ENCODE results near the gene UTS2B. TPM values are rescaled to one million over a fixed set of nuclear protein-coding genes. Genes with fewer than 3 reads are reported as not detected.

The UTS2B gene
- total and polyA plus RNA-seq, 10 of the 15 experiments (the other 5 are each of a cell fraction or from before 2014, with no cell fraction given): 0.15 to 0.72 (median 0.44) TPM

- no peaks in the 10 kb centered on the region for H3K9me3 ChIP-seq (replicated peaks; ENCODE audit: control insufficient read depth, insufficient read depth, low read length)
- no peaks in the 10 kb centered on the region for H3K4me1 ChIP-seq (ENCODE audit: control insufficient read depth, insufficient read depth, low read length)
- no peaks in the 10 kb centered on the region for H4K20me1 ChIP-seq (ENCODE audit: control insufficient read depth, insufficient read depth)
- ChIA-PET POLR2A (no interaction called here), CTCF (interaction anchor here (1.0 kb wide), 1 partner anchor 91 kb away, joined by 4 read pairs; no protein-coding TSS in a partner anchor), RAD21 (ENCODE audit: unreplicated experiment) (no interaction called here), SMC1A (ENCODE audit: uncharacterized antibody, unreplicated experiment) (interaction anchor here (1.2 kb wide), 1 partner anchor 68 kb away, joined by 3 read pairs; no protein-coding TSS in a partner anchor)
- intact Hi-C loops (cut with micrococcal nuclease; ENCODE audit: unreplicated experiment) (no loop called here), in situ Hi-C loops (cut with MboI) (no loop called here)
- no peak for FAIRE-seq
- H3K27ac ChIP-seq (ENCODE audit: control insufficient read depth, insufficient read depth): no peak overlapping the region
- H2AFZ ChIP-seq (ENCODE audit: control insufficient read depth, low read depth, low read length): no peak overlapping the region
- no peaks in the 10 kb centered on the region for H3K36me3 ChIP-seq (ENCODE audit: control insufficient read depth in 2 of 2, insufficient read depth in 2 of 2, low read length in 1 of 2)
- H3K4me3 ChIP-seq: no peak overlapping the region
- no peak for ATAC-seq
- TF ChIP-seq SIX5 (IDR thresholded peaks at IDR 0.05; ENCODE audit: low read depth, low read length, severe bottlenecking): no peak
- TF ChIP-seq SRF (IDR thresholded peaks at IDR 0.05; ENCODE audit: low read depth in 2 of 2, low read length in 2 of 2): no peak
- no peak for TF ChIP-seq ZNF24 (IDR thresholded peaks at IDR 0.05)
- TF ChIP-seq IKZF1 (conservative IDR thresholded peaks at IDR 0.05): no peak
- TF ChIP-seq NFYB (IDR thresholded peaks at IDR 0.05; ENCODE audit: insufficient read depth, low read depth, low read length): no peak
- TF ChIP-seq ZNF592 (IDR thresholded peaks at IDR 0.05): no peak
- TF ChIP-seq CREM (IDR thresholded peaks at IDR 0.05; ENCODE audit: low read depth): no peak
- TF ChIP-seq ETV6 (conservative IDR thresholded peaks at IDR 0.05 in 1 of 2, IDR thresholded peaks at IDR 0.05 in 1 of 2; ENCODE audit: borderline replicate concordance in 1 of 2, low read depth in 1 of 2): no peak
- no peak for TF ChIP-seq MTA2 (IDR thresholded peaks at IDR 0.05; ENCODE audit: low read depth)
- no peak for TF ChIP-seq POLR2AphosphoS2 (IDR thresholded peaks at IDR 0.05; ENCODE audit: low read depth, low read length)
- no peak for DNase-seq (ENCODE audit: low read depth, low spot score)
- H3K9ac ChIP-seq (ENCODE audit: control insufficient read depth, insufficient read depth, low read length): no peak overlapping the region
- H3K79me2 ChIP-seq (ENCODE audit: control insufficient read depth, insufficient read depth, low read length): no peaks in the 10 kb centered on the region
- BruUV-seq (replicated peaks): no TSS peak
- WGBS (ENCODE audit: insufficient coverage, insufficient replicate concordance, low lambda C conversion rate, missing lambda C conversion rate): 62% methylated on average over 5 of the region's 5 CpGs
- no peak overlapping the region for H3K4me2 ChIP-seq (ENCODE audit: control insufficient read depth, insufficient read depth)
- H3K27me3 ChIP-seq (replicated peaks in 1 of 2; ENCODE audit: control insufficient read depth in 2 of 2, insufficient read depth in 2 of 2, low read length in 1 of 2): no peaks in the 10 kb centered on the region
Observed at GRCh38 chr3:191227541-191227940, 102.8 kb downstream of the UTS2B start.
